HG02884 (cell line): ENCODE results near the gene IMMP2L.

Experiments used
- ATAC-seq: cut with Tn5 transposase; IDR thresholded peaks from one replicate; pipeline ENCODE4 v1.9.1; 2021; ENCODE audit warnings: mild to moderate bottlenecking, moderate library complexity; ENCODE audit not compliant: unreplicated experiment

Gene IMMP2L

DNA sequence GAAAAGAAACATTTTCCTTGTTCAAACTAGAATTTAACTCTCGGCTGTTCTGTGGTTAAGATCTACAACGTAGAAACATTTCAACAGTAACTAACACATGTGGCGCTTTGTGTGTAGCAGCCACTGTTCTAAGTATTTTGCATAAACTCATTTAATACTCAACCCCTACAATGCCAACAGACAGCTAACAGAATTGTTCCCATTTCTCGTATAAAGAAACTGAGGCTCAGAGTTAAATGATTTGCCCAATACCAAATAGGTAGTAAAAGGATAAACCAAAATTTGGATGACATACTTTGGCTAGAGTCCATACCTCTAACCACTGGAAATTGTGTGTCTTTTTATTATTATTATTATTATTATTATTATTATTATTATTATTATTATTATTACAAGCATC lies 543.8 kb downstream of the IMMP2L start:
- no peak for ATAC-seq

GRCh38 chr7:111014079-111014478 lies 548.2 kb downstream of the IMMP2L start:
- no peak for ATAC-seq

DNA sequence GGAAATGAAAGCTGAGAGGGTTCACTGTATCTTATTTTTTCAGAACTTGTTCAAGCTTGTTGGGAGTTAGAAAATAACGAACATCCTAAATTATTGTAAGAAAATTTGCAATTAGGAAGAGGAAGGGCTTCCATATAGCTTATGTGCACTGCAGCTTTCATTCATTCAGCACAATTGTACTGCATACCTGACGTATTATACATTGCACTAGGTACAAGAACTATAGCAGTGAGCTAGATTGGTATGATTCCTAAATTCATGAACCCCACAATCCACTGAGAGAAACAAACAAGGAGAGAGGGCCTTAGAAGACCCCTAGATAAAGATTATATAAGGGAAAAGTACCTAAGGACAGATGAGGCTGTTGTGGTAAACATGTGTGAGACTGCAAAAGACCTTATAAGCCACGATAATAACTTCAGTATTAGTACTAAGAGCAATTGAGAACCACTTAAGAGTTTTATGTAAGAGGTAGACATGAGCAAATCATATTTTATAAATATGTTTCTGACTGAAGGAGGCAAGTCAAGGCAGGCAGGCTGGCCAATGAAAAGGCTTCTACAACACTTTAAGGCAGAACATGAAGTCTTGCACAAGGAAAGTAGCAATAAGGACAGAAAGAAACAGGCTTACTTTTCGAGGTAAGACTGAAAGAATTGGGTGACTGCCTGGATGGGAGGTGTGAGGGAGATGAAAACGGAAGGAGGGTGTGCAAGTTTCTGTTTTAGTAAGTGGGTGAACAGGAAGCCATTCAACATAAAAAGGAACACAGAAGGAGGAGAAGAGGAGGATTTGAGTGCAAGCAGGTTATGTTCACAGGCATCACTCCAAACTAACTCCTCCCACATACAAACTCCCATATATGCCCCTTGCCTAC lies 549.3 kb downstream of the IMMP2L start:
- ATAC-seq, result peak; percentile 96

- ATAC-seq, result no peak
Measured at GRCh38 chr7:111012149-111012548, 550.1 kb downstream of the IMMP2L start.

GRCh38 chr7:111011520-111011919 lies 550.8 kb downstream of the IMMP2L start:
- ATAC-seq, result no peak

DNA sequence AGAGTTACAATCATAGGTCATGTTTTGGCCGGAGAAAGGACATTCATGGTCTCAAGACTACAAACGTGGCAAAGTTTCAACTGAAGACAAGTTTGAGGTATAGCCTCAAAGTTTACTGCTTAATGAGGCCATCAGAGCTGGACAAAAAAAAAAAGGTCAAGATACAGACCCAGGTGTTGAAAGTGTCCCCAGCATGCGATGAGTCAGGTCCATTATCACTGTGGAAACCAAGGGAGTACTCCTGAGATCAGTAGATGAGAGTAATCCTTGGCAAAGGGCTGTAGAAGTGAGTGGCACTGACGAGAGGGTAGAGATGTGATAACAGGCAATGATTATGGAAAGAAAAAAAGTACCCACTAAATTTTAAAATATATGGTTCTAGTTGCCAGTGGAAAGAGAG lies 551.5 kb downstream of the IMMP2L start:
- ATAC-seq, result no peak

GRCh38 chr7:111009526-111010040 lies 552.7 kb downstream of the IMMP2L start:
- no peak for ATAC-seq

- ATAC-seq, result no peak
Measured at GRCh38 chr7:111006691-111007090, 555.6 kb downstream of the IMMP2L start.

DNA sequence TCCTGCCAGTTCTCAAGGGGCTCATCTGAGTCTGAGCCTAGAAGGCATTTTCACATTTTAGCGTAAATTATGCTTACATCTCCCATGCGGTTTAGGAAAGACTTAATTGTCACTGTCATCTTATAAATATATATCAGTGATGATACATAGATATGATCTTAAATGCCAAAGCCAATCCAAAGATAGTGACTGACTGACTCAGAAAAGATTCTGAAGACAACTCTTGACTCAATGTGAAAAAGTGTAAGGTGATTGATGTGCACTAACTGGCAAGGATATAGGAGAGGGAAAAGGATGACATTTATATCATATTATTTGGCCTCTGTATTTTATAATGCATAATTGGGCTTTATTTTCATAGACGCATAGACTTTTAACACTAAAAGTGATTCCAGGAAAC lies 556.3 kb downstream of the IMMP2L start:
- no peak for ATAC-seq

DNA sequence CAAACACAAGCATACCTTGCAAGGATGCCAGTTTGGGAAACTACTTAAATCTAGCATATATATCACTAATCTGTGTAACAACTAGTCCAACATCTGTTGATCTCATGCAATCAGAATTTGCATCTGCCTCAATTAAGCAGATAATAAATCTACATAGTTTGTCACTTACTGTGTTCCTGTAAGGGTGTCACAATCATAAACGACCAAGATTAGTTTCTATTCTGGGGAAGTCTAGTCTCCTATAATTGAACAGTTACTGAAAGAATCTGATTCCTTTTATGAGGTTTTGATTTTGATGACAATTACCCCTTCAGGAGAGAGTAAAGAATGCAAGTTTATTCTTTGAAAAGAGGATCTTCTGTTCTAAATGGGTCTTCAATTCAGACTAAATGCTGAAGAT lies 556.8 kb downstream of the IMMP2L start:
- ATAC-seq, result no peak

GRCh38 chr7:111004310-111004901 lies 557.9 kb downstream of the IMMP2L start:
- no peak for ATAC-seq

DNA sequence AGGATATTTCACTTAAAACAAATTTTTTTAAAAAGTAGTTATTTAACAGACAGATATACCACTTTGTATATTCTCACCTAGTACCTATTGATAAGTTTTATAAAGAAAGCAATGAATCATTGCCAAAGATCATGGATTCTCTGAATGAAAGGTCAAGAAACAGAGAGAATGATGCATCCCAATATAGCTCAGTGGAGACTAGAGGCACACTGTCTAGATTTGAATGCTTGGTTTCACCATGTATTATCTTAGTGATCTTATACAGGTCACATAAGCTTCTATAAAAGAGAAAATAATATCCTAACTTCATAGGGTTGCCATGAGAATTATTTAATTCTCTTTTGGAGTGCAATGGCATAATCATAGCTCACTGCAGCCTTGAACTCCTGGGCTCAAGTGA lies 558.4 kb downstream of the IMMP2L start:
- no peak for ATAC-seq

DNA sequence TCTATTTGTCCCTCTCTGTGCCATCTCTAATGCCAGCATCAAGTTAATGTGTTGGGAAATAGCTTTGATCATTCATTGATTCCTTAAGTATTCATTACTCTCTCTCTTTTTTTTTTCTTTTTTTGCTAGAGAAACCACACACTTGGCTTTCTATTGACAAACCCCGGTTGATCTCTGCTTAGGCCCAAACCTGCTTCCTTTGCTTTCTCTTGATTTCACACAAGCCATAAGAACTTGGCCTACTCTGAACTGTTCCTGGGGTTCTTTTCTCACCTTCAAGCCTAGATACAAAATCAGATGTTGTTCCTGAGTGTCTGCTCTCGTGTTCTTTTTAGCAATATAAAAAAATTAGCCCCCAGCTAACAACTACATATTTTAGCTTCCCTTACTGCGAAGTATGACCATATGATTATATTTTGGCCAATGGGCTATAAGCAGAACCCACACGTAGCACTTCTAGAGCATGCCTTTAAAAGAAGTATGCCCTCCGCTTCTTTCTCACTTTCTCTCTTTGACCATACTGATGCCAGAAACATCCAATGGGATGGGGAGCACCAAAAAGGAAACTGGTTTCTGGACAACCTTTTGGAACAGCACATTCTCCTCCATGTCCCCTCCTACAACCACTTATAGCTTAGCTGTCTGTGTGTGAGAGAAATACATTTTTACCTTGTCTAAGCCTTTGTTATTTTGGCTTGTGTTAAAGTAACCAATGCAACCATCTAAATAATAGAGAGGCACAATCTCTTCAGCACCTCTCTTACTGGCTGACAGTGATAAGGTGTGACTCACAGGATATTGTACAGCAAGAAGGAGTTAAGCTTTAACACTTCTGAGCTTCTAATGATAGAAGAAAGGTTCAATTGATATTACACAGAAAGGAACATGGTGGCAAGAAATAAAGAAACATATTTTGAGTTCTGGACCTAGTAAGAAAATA lies 568.0 kb downstream of the IMMP2L start:
- ATAC-seq, result no peak

DNA sequence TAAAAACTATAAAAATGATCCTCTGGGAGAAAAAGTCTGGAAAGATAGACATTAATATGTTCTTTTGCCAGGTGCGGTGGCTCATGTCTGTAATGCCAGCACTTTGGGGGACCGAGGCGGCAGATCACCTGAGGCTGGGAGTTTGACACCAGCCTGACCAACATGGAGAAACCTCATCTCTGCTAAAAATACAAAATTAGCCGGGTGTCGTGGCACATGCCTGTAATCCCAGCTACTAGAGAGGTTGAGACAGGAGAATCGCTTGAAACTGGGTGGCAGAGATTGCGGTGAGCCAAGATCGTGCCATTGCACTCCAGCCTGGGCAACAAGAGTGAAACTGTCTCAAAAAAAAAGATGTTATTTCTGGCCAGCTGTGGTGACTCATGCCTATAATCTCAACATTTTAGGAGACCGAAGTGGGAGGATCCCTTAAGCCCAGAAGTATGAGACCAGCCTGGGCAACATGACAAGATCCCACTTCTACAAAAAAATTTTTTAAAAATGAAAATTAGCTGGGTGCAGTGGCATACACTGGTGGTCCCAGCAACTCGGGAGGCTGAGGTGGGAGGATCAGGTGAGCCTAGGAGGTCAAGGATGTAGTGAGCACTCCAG lies 573.3 kb downstream of the IMMP2L start:
- ATAC-seq, result no peak

- ATAC-seq, result no peak
Measured at GRCh38 chr7:110988348-110988747, 573.9 kb downstream of the IMMP2L start.

GRCh38 chr7:110987127-110987693 lies 575.1 kb downstream of the IMMP2L start:
- no peak for ATAC-seq

GRCh38 chr7:110983822-110984456 lies 578.4 kb downstream of the IMMP2L start:
- no peak for ATAC-seq

- no peak for ATAC-seq
Measured at GRCh38 chr7:110977127-110977737, 585.1 kb downstream of the IMMP2L start.

GRCh38 chr7:110975486-110975885 lies 586.8 kb downstream of the IMMP2L start:
- no peak for ATAC-seq
